Measurements from ENCODE around the gene TMEM123. TPM values are rescaled to one million over a fixed set of nuclear protein-coding genes. Genes with fewer than 3 reads are reported as not detected.

Gene TMEM123
- total RNA-seq, 1 donor, result 91.9 TPM

DNA sequence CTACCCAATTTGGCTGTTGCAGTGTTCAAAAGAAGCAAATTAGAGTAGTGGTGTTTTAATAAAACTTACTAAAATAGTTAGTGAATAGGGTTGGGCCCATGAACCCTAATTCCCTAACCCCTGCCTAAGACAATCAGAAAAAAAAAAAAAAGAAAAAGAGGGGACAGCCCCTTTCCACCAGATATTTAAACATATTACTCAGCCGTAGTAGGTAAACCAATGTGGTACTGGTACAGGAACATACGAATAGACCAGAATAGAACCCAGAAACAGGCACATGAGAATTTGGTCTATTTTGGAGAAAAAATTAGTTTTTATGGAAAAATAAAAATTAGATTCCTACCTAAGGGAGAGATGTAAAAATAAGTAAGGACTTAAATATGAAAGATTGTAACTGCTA, 39.4 kb upstream of the TMEM123 start:
- Histone ChIP-seq H3K4me1 (ENCODE audit: insufficient read depth, low read length) (peaks cover 14% of the 10 kb centered on the region), H3K4me2 (ENCODE audit: insufficient read depth, low read length) (no peak overlapping the region), H3K27ac (ENCODE audit: low read depth, low read length) (no peak overlapping the region), H3K9me3 (ENCODE audit: low read depth, low read length) (no peaks in the 10 kb centered on the region), H3K27me3 (ENCODE audit: insufficient read depth, low read length) (no peaks in the 10 kb centered on the region), H3K36me3 (ENCODE audit: insufficient read depth, low read length) (no peaks in the 10 kb centered on the region), H4K20me1 (ENCODE audit: insufficient read depth, low read length) (no peaks in the 10 kb centered on the region), H2AFZ (ENCODE audit: low read length) (no peak overlapping the region), H3K4me3 (ENCODE audit: insufficient read depth, low read length) (no peak overlapping the region), H3K79me2 (ENCODE audit: insufficient read depth, low read length) (no peaks in the 10 kb centered on the region)
- TF ChIP-seq, protein P1, sequence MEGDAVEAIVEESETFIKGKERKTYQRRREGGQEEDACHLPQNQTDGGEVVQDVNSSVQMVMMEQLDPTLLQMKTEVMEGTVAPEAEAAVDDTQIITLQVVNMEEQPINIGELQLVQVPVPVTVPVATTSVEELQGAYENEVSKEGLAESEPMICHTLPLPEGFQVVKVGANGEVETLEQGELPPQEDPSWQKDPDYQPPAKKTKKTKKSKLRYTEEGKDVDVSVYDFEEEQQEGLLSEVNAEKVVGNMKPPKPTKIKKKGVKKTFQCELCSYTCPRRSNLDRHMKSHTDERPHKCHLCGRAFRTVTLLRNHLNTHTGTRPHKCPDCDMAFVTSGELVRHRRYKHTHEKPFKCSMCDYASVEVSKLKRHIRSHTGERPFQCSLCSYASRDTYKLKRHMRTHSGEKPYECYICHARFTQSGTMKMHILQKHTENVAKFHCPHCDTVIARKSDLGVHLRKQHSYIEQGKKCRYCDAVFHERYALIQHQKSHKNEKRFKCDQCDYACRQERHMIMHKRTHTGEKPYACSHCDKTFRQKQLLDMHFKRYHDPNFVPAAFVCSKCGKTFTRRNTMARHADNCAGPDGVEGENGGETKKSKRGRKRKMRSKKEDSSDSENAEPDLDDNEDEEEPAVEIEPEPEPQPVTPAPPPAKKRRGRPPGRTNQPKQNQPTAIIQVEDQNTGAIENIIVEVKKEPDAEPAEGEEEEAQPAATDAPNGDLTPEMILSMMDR (IDR thresholded peaks at IDR 0.05; ENCODE audit: extremely low read depth, low read depth, low read length), result no peak
- DNase-seq (ENCODE audit: insufficient read length, low spot score, missing footprints), result no peak

DNA sequence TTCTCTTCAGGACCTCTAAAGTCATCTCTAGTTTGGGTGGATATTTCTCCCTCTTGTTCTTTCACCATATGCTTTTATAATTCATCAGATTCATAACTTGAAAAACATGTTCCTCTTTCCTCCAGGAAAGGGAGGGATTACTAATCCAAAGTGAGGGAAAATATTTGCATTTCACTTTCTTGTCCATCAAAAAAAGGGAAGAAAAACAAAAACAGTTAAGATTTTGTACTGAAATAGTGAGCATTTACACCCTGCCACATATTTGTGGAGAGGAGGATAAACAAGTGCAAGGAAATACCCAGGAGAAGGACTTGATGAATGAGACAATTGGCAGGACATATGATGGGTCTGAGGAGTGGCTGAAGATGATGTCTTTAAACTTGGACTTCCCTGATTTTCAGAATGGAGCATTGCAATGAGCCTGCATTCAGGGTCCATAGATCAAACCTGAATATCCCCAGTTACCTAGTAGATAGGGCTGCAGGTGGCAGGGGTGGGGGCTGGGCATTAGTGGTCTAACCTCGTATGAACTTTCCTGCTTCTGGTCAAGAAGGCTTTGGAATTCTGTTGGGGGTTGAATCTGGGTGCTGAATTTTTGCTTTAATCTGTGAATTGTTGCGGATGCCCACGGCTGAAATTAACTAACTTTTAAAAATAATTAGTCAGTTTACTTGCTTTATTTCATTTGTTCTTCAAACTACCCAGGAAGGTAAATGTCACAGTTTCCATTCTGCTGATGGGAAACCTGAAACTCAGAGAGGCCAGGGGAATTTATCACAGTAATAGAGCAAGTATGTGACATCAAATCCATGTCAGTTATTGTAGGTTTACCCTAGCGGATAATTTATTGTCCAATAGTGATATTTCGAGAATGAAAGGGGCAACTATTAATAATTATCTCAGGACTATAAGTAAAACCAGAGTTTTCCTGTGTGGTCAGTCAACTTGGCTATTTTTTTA, 36.9 kb upstream of the TMEM123 start:
- H3K27me3 ChIP-seq (ENCODE audit: insufficient read depth, low read length), result no peaks in the 10 kb centered on the region
- H3K4me3 ChIP-seq (ENCODE audit: insufficient read depth, low read length), result no peak overlapping the region
- H2AFZ ChIP-seq (ENCODE audit: low read length), result no peak overlapping the region
- H3K4me1 ChIP-seq (ENCODE audit: insufficient read depth, low read length), result peaks cover 2% of the 10 kb centered on the region
- no peak overlapping the region for H3K4me2 ChIP-seq (ENCODE audit: insufficient read depth, low read length)
- DNase-seq (ENCODE audit: insufficient read length, low spot score, missing footprints), result no peak
- no peaks in the 10 kb centered on the region for H3K36me3 ChIP-seq (ENCODE audit: insufficient read depth, low read length)
- no peak overlapping the region for H3K27ac ChIP-seq (ENCODE audit: low read depth, low read length)
- TF ChIP-seq, protein P1 (IDR thresholded peaks at IDR 0.05; ENCODE audit: extremely low read depth, low read depth, low read length), result no peak
- no peaks in the 10 kb centered on the region for H3K79me2 ChIP-seq (ENCODE audit: insufficient read depth, low read length)
- no peaks in the 10 kb centered on the region for H3K9me3 ChIP-seq (ENCODE audit: low read depth, low read length)
- H4K20me1 ChIP-seq (ENCODE audit: insufficient read depth, low read length), result no peaks in the 10 kb centered on the region

DNA sequence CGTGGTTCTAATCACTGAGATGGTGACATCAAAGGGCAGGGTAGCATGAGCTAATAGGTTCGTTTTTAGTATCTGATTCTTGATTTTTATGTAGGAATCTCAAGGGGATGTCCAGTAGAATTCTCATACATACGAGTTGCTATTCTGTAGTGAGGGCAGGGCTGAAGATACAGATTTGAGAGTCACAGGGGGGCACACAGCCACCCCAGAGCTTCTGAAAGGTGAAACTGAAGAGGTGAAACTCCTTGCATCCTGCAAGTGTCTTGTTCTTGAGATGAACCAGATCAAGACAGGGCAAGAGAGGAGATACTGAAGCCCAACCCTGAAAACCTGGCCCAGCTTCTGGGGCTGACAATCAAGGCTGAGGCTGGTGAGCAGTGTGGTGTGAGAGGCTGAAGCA, 35.6 kb upstream of the TMEM123 start:
- TF ChIP-seq, protein P1 (IDR thresholded peaks at IDR 0.05; ENCODE audit: extremely low read depth, low read depth, low read length), result no peak
- Histone ChIP-seq H3K27me3 (ENCODE audit: insufficient read depth, low read length) (no peaks in the 10 kb centered on the region), H3K4me1 (ENCODE audit: insufficient read depth, low read length) (no peaks in the 10 kb centered on the region), H3K27ac (ENCODE audit: low read depth, low read length) (no peak overlapping the region), H3K9me3 (ENCODE audit: low read depth, low read length) (no peaks in the 10 kb centered on the region), H3K4me3 (ENCODE audit: insufficient read depth, low read length) (no peak overlapping the region), H4K20me1 (ENCODE audit: insufficient read depth, low read length) (no peaks in the 10 kb centered on the region), H3K79me2 (ENCODE audit: insufficient read depth, low read length) (no peaks in the 10 kb centered on the region), H3K4me2 (ENCODE audit: insufficient read depth, low read length) (no peak overlapping the region), H3K36me3 (ENCODE audit: insufficient read depth, low read length) (no peaks in the 10 kb centered on the region), H2AFZ (ENCODE audit: low read length) (no peak overlapping the region)
- DNase-seq (ENCODE audit: insufficient read length, low spot score, missing footprints), result no peak

DNA sequence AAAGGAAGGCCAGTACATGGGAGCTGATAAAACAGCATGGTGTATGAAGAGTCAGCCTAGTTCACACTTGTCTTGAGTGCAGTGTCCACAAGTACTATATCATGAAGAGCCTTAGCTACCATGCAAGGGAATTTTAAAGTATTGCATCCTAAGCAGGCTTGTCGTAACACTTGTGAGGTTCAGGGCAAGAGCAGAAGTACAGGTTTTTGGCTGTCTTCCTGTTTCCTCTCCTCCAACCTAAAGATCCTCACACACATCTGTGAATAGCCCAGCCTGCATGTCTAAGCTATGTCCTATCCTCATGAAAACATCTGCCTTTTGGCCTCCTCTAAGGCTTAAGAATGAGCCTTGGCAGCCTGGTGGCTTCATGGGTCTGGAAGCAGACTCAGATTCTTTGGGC, 34.6 kb upstream of the TMEM123 start:
- H3K4me3 ChIP-seq (ENCODE audit: insufficient read depth, low read length), result no peak overlapping the region
- H3K4me1 ChIP-seq (ENCODE audit: insufficient read depth, low read length), result no peaks in the 10 kb centered on the region
- no peaks in the 10 kb centered on the region for H3K36me3 ChIP-seq (ENCODE audit: insufficient read depth, low read length)
- H4K20me1 ChIP-seq (ENCODE audit: insufficient read depth, low read length), result no peaks in the 10 kb centered on the region
- H3K4me2 ChIP-seq (ENCODE audit: insufficient read depth, low read length), result no peak overlapping the region
- no peaks in the 10 kb centered on the region for H3K79me2 ChIP-seq (ENCODE audit: insufficient read depth, low read length)
- H3K9me3 ChIP-seq (ENCODE audit: low read depth, low read length), result no peaks in the 10 kb centered on the region
- TF ChIP-seq, protein P1 (IDR thresholded peaks at IDR 0.05; ENCODE audit: extremely low read depth, low read depth, low read length), result no peak
- no peaks in the 10 kb centered on the region for H3K27me3 ChIP-seq (ENCODE audit: insufficient read depth, low read length)
- no peak overlapping the region for H3K27ac ChIP-seq (ENCODE audit: low read depth, low read length)
- no peak for DNase-seq (ENCODE audit: insufficient read length, low spot score, missing footprints)
- H2AFZ ChIP-seq (ENCODE audit: low read length), result no peak overlapping the region

Data from osteoblast (primary cell).